SK-N-DZ (cell line): ENCODE measurements around the gene RIPOR3.
"Not testable (repeated sequence)": the region's sequence is repeated elsewhere in the genome, so short reads cannot be mapped to it uniquely, and the experiment has no call there.

ENCODE experiments used
- DNase-seq: peaks from one replicate; pipeline ENCODE4 v3.0.0-alpha.2; 2015; ENCODE audit warnings: low spot score

The RIPOR3 gene

GRCh38 chr20:50704971-50705370 lies 13.6 kb upstream of the RIPOR3 start:
- DNase-seq, result no peak

GRCh38 chr20:50704514-50704913 lies 13.2 kb upstream of the RIPOR3 start:
- DNase-seq, result no peak

GRCh38 chr20:50703651-50704438 lies 12.5 kb upstream of the RIPOR3 start:
- DNase-seq, result not testable (repeated sequence)

GRCh38 chr20:50701041-50701963 lies 10.0 kb upstream of the RIPOR3 start:
- no peak for DNase-seq

GRCh38 chr20:50699688-50700087 lies 8.3 kb upstream of the RIPOR3 start:
- no peak for DNase-seq

GRCh38 chr20:50698255-50698654 lies 6.9 kb upstream of the RIPOR3 start:
- not testable (repeated sequence) for DNase-seq

- DNase-seq, result no peak
Measured at GRCh38 chr20:50695135-50695872, 4.0 kb upstream of the RIPOR3 start.

GRCh38 chr20:50694379-50695134 lies 3.2 kb upstream of the RIPOR3 start:
- DNase-seq, result no peak

GRCh38 chr20:50693001-50693400 lies 1.7 kb upstream of the RIPOR3 start:
- DNase-seq, result no peak

- no peak for DNase-seq
Measured at GRCh38 chr20:50692552-50692933, 1.2 kb upstream of the RIPOR3 start.

GRCh38 chr20:50691573-50692551 lies 520 bp upstream of the RIPOR3 start:
- DNase-seq, result no peak

GRCh38 chr20:50689864-50690649 lies 1.3 kb downstream of the RIPOR3 start:
- no peak for DNase-seq

- DNase-seq, result no peak
Measured at GRCh38 chr20:50688256-50688975, 2.9 kb downstream of the RIPOR3 start.

GRCh38 chr20:50686821-50687220 lies 4.5 kb downstream of the RIPOR3 start:
- no peak for DNase-seq

- no peak for DNase-seq
Measured at GRCh38 chr20:50683570-50683969, 7.8 kb downstream of the RIPOR3 start.

GRCh38 chr20:50682947-50683530 lies 8.3 kb downstream of the RIPOR3 start:
- DNase-seq, result no peak

GRCh38 chr20:50682065-50682464 lies 9.3 kb downstream of the RIPOR3 start:
- no peak for DNase-seq
